GM12891 (cell line): ENCODE results near the gene RSPH4A.

ENCODE experiments used
- POLR2A ChIP-seq: IDR thresholded peaks from 2 replicates; pipeline ENCODE4 v1.6.1; 2011; ENCODE audit warnings: low read depth, low read length, control low read depth
- POLR2AphosphoS5 ChIP-seq: IDR thresholded peaks from 2 replicates; pipeline ENCODE4 v1.6.1; 2011; ENCODE audit warnings: low read depth, low read length, control low read depth
- SPI1 ChIP-seq: IDR thresholded peaks from 2 replicates; pipeline ENCODE4 v1.6.1; 2011; ENCODE audit warnings: low read depth, low read length, control low read depth
- TAF1 ChIP-seq: IDR thresholded peaks from 2 replicates; pipeline ENCODE4 v1.6.1; 2011; ENCODE audit warnings: low read depth, low read length, control low read depth

DNA sequence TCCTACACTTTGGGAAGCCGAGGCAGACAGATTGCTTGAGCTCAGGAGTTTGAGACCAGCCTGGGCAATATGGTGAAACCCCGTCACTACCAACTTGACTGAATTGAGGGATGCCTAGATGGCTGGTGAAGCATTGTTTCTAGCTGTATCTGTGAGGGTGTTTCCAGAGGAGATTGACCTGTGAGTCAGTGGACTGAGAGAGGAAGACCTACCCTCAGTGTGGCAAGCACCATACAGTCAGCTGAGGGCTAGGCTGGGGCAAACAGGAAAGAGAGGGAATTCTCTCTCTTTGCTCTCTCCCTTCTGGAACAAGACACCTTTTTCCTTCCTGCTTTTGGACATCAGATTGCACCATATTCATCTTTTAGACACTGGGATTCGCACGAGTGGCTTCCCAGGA is 56.0 kb downstream of the RSPH4A start:
- TF ChIP-seq POLR2AphosphoS5, result no peak
- no peak for TF ChIP-seq TAF1
- no peak for TF ChIP-seq SPI1
- TF ChIP-seq POLR2A, result no peak
